ENCODE data around the gene DMPK. TPM values are rescaled to one million over a fixed set of nuclear protein-coding genes. Genes with fewer than 3 reads are reported as not detected.
A peak's percentile ranks its signal among the peaks of the same experiment; 100 is the strongest.

The DMPK gene
- total and polyA plus RNA-seq, 9 of the 15 experiments (the other 6 are each of a cell fraction or from before 2014, with no cell fraction given): 0.24 to 31.3 (median 7.3) TPM

GRCh38 chr19:45770192-45771101 lies 11.8 kb downstream of the DMPK start (continued):
- TF ChIP-seq ZNF280B (CRISPR knock-in tag; IDR thresholded peaks at IDR 0.05) (no peak), HMBOX1 (IDR thresholded peaks at IDR 0.05) (no peak), FOS (IDR thresholded peaks at IDR 0.05; ENCODE audit: extremely low read depth, insufficient read length) (peak; percentile 81), ZNF23 (CRISPR knock-in tag; IDR thresholded peaks at IDR 0.05) (no peak), SRF (CRISPR knock-in tag; IDR thresholded peaks at IDR 0.05) (peak; percentile 20 to 85; a peak in 3 of 4 replicates), KDM4B (IDR thresholded peaks at IDR 0.05; ENCODE audit: borderline replicate concordance in 2 of 2, low read depth in 1 of 2) (peak in 1 of 2 experiments; percentile 53; a peak in 1 of 4 replicates), XRCC3 (IDR thresholded peaks at IDR 0.05) (no peak), VEZF1 (CRISPR knock-in tag; IDR thresholded peaks at IDR 0.05) (peak; percentile 88), ZNF274 (IDR thresholded peaks at IDR 0.05; ENCODE audit: borderline replicate concordance, low read depth, low read length) (no peak), CBFB (CRISPR knock-in tag; IDR thresholded peaks at IDR 0.05) (no peak; the same call in 1 of the 2 replicates), MTA1 (IDR thresholded peaks at IDR 0.05; ENCODE audit: borderline replicate concordance) (no peak), ZSCAN29 (IDR thresholded peaks at IDR 0.05) (no peak), PML (IDR thresholded peaks at IDR 0.05; ENCODE audit: low read length) (no peak; the same call in 1 of the 2 replicates), FOXA1 (IDR thresholded peaks at IDR 0.05; ENCODE audit: borderline replicate concordance) (no peak), ETV1 (tag; conservative IDR thresholded peaks at IDR 0.05; ENCODE audit: low read depth) (0 out of 2 replicates have a peak, but pooled peaks have one; percentile 26), BCL6 (CRISPR knock-in tag; IDR thresholded peaks at IDR 0.05) (no peak), GTF2A2 (tag; IDR thresholded peaks at IDR 0.05) (no peak), TFE3 (CRISPR knock-in tag; IDR thresholded peaks at IDR 0.05) (no peak; the same call in 1 of the 2 replicates), THRAP3 (IDR thresholded peaks at IDR 0.05; ENCODE audit: borderline replicate concordance) (no peak), ZNF24 (IDR thresholded peaks at IDR 0.05) (no peak)
- TF ChIP-seq, protein P1, sequence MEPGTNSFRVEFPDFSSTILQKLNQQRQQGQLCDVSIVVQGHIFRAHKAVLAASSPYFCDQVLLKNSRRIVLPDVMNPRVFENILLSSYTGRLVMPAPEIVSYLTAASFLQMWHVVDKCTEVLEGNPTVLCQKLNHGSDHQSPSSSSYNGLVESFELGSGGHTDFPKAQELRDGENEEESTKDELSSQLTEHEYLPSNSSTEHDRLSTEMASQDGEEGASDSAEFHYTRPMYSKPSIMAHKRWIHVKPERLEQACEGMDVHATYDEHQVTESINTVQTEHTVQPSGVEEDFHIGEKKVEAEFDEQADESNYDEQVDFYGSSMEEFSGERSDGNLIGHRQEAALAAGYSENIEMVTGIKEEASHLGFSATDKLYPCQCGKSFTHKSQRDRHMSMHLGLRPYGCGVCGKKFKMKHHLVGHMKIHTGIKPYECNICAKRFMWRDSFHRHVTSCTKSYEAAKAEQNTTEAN (CRISPR knock-in tag; IDR thresholded peaks at IDR 0.05): peak; percentile 38; the same call in 1 of the 2 replicates

All from K562 (cell line).